Left cardiac atrium (tissue), 4 donors: ENCODE data around the gene WDR26. TPM values are rescaled to one million over a fixed set of nuclear protein-coding genes. Genes with fewer than 3 reads are reported as not detected.
"Not testable (repeated sequence)": the region's sequence is repeated elsewhere in the genome, so short reads cannot be mapped to it uniquely, and the experiment has no call there.

Experiments
- ATAC-seq, 2 donors: fragments of 200-7000 bp; cut with Tn5 transposase; one replicate each; pipeline ENCODE4 v1.9.1; 2020; ENCODE audit warnings: mild to moderate bottlenecking in 2 of 2, moderate library complexity in 2 of 2
- DNase-seq: peaks from one replicate; pipeline ENCODE4 v3.0.0-alpha.2; 2020
- intact Hi-C, 2 donors: fragments of 100-400 bp; cut with DNase I; formaldehyde crosslinking; loops; one replicate each; pipeline versions ENCODE4 v1.14.1 to v1.15.1; 2022 to 2023
- microRNA-seq, 2 donors: library from miRNA; unstranded; fragments of <30 nt; microRNA quantifications; one replicate each; pipeline ENCODE4 v1.2.0, GENCODE V29; 2020
- total RNA-seq, 2 donors: library from RNA; stranded (reverse); fragmentation: NEBNext Ultra II Directional; extraction: Animal tissue kit (Norgen Biotek cat#: 25700); gene quantifications; one replicate each; pipeline ENCODE4 v1.2.1, GENCODE V29; 2021
- donor health status: DM: no; HTN: yes; CAD: no.
- donor health status: DM: no; HTN: yes; CAD: no; lungs with severe emphysema.
- donor health status: DM: yes; HTN: yes; CAD: no.
- donor health status: Dilated cardiomyopathy.

Gene WDR26
- total RNA-seq, 2 donors from 2014 or later, result 54.3 to 67.4 TPM

- intact Hi-C loops, result no loop called here
- DNase-seq, result no peak
- no peak for ATAC-seq
Measured at GRCh38 chr1:224358237-224358636, 76.4 kb downstream of the WDR26 start.

GRCh38 chr1:224357626-224358124 lies 76.9 kb downstream of the WDR26 start:
- peak in 1 of 2 donors; percentile 13 for ATAC-seq
- no peak for DNase-seq
- intact Hi-C loops, result no loop called here

- intact Hi-C loops, result no loop called here
- peak; percentile 92 for DNase-seq
- peak; percentile 98 to 99 for ATAC-seq
Measured at GRCh38 chr1:224356685-224357625, 77.6 kb downstream of the WDR26 start, which contains the start of gene CNIH4. TSS of gene CNIH4 (plus strand) at chr1:224356879. CDS start at chr1:224356925, 46 bp downstream.

DNA sequence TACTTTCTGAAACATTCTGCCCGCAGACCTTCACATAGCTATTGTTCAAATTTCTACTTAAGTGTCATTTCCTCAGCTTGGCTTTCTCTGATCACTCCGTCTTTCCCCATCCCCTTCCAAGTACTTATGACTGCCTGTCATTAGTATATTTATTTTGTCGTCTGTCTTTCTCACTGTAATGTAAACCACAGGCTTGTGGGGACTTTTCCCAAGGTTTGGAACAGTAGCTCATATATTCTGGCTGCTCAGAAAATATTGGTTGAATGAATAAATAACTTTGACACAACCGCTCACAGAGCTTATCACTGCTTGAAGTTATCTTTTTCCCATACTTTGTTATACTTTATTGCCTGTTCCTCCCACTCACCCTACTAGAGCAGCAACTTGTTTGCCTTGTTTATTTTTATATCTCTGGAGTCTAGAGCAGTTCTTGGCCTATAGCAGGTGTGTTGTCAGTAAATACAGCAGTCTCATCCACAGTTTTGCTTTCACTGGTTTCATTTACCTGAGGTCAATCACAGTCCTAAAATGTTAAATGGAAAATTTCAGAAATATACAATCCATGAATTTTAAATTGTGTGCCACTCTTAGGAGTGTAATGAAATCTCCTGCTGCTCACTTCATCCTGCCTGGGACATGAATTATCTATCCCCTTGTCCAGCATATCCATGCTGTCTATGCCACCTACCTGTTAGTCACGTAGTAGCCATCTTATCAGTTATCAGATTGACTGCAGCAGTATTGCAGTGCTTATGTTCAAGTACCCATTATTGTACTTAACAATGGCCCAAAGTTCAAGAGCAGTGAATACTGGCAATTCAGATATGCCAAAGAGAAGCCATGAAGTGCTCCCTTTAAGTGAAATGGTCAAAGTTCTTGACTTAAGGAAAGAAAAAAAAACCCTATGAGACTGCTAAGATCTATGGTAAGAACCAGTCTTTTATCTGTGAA lies 80.3 kb downstream of the WDR26 start:
- ATAC-seq (no peak), DNase-seq (no peak)
- intact Hi-C loops, result no loop called here

DNA sequence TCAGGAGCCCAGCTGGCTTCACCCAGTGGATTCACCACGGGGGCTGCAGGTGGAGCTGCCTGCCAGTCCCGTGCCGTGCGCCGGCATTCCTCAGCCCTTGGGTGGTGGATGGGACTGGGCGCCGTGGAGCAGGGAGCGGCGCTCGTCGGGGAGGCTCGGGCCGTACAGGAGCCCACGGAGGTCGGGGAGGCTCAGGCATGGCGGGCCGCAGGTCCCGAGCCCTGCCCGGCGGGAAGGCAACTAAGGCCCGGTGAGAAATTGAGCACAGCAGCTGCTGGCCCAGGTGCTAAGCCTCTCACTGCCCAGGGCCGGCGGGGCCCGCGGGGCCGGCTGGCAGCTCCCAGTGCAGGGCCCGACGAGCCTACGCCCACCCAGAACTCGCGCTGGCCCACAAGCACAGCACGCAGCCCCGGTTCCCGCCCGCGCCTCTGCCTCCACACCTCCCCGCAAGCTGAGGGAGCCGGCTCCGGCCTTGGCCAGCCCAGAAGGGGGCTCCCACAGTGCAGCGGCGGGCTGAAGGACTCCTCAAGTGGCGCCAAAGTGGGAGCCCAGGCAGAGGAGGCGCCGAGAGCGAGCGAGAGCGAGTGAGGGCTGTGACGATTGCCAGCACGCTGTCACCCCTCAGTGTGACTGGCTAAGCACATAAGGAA lies 82.0 kb downstream of the WDR26 start:
- intact Hi-C loops, DNase-seq, ATAC-seq: not testable (repeated sequence)

DNA sequence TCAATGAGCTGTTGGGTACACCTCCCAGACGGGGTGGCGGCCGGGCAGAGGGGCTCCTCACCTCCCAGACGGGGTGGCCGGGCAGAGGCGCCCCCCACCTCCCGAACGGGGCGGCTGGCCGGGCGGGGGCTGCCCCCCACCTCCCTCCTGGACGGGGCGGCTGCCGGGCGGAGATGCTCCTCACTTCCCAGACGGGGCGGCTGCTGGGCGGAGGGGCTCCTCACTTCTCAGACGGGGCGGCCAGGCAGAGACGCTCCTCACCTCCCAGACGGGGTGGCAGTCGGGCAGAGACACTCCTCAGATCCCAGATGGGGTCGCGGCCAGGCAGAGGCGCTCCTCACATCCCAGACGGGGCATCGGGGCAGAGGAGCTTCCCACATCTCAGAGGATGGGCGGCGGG lies 84.9 kb downstream of the WDR26 start:
- DNase-seq, ATAC-seq, intact Hi-C loops: not testable (repeated sequence)

- ATAC-seq, result no peak
Measured at GRCh38 chr1:224348137-224348536, 86.5 kb downstream of the WDR26 start.

DNA sequence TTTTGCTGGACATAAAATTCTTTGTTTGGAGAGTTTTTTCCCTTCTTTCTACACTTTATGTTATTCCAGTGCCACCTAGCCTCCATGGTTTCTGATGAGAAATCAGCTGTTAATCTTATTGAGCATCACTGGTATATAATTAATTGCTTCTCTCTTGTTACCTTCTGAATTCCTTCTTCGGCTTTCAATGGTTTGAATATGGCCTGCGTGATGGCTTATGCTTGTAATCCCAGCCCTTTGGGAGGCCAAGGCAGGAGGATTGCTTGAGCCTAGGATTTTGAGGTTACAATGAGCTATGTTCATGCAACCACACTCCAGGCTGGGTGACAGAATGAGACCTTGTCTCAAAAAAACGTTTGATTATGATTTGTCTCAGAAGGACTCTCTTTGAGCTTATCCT lies 90.9 kb downstream of the WDR26 start:
- intact Hi-C loops, result no loop called here
- DNase-seq (no peak), ATAC-seq (no peak)

More at GRCh38 chr1:224348137-224348536, 86.5 kb downstream of the WDR26 start:
- intact Hi-C loops, result no loop called here
- DNase-seq, result no peak

- ATAC-seq (peak; percentile 15 to 38), DNase-seq (peak; percentile 28)
- intact Hi-C loops, result not testable (repeated sequence)
Measured at GRCh38 chr1:224340453-224341384, 93.9 kb downstream of the WDR26 start.

GRCh38 chr1:224339442-224340033 lies 95.1 kb downstream of the WDR26 start:
- ATAC-seq, result no peak
- DNase-seq, result no peak
- intact Hi-C loops, result loop anchor here in 1 of 2 donors (10.0 kb wide), 1 partner anchor 155 kb away; the partner anchor contains the start of gene DEGS1

DNA sequence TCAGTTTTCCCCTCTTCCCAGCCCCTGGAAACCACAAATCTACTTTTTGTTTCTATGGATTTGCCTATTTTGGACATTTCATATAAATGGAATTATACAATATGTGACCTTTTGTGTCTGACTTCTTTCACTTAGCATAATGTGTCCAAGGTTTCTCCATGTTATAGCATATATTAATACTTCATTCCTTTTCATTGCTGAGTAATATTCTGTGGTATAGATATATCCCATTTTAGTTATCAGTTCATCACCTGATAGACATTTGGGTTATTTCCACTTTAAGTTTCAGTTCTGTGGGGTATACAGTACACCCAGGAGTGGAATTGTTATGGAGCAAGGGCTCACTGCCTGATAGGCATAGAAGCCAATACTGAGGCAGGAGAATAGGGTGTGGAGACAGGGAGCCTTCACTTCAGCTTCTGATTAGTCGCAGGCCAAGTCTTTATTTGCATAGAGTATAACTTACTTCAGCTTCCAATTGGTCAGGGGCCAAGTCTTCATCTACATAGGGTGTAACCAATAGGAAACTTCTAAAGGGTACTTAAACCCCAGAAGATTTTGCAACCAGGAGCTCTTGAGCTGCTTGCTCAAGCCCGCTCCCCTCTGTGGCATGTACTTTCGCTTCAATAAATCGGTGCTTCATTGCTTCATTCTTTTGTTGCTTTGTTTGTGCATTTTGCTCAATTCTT lies 96.3 kb downstream of the WDR26 start:
- ATAC-seq (no peak), DNase-seq (no peak)
- intact Hi-C loops, result loop anchor here in 1 of 2 donors (10.0 kb wide), 1 partner anchor 153 kb away; the partner anchor contains the start of gene DEGS1

Small RNA genes within 50 kb of the gene (microRNA-seq; reads per million reads assigned to microRNA genes)
- gene MIR4742, result 1.0 to 1.6 reads per million in 2 donors

Other genes with a start within 250 kb of the WDR26 start
- gene NVL, start 104.6 kb downstream of the WDR26 start, total RNA-seq, result 10 to 100 TPM; 10.7 to 11.8 TPM
- gene CNIH4, start 77.9 kb downstream of the WDR26 start, total RNA-seq, result 10 to 100 TPM; 32.3 to 32.8 TPM
- 1 to 10 TPM in 1 of 2 donors, under 1 TPM in 1; 0.88 to 1.3 TPM for gene CNIH3, start 181.5 kb upstream of the WDR26 start, total RNA-seq